Activated naive CD4-positive, alpha-beta T cell treated with anti-CD3 and anti-CD28 coated beads, Interleukin-2, amount 50 U/mL, for 16 hours (primary cell): Measurements from ENCODE around the gene ZNF749.

ENCODE experiments used
- DNase-seq: peaks from one replicate; pipeline ENCODE4 v3.0.0-alpha.2; 2020

The ZNF749 gene

GRCh38 chr19:57435062-57435978 lies at the start of gene ZNF749:
Gene ZNF749 (plus strand): TSS chr19:57435325. CDS start chr19:57435579, 254 bp downstream.
- peak; percentile 97 for DNase-seq

- no peak for DNase-seq
Observed at GRCh38 chr19:57389194-57389729, 45.9 kb upstream of the ZNF749 start.

GRCh38 chr19:57389730-57390598 lies 45.2 kb upstream of the ZNF749 start, which contains the start of gene ZNF548:
Gene ZNF548 (plus strand): TSS chr19:57389854. CDS start chr19:57390100, 246 bp downstream.
- DNase-seq = peak; percentile 97

GRCh38 chr19:57395710-57396109 lies 39.4 kb upstream of the ZNF749 start:
- DNase-seq = no peak

GRCh38 chr19:57398868-57399267 lies 36.3 kb upstream of the ZNF749 start:
- no peak for DNase-seq

GRCh38 chr19:57403737-57404563 lies 31.2 kb upstream of the ZNF749 start:
- no peak for DNase-seq

- peak; percentile 74 for DNase-seq
Observed at GRCh38 chr19:57406516-57407123, 28.5 kb upstream of the ZNF749 start.

- peak; percentile 94 for DNase-seq
Observed at GRCh38 chr19:57410877-57411671, 24.1 kb upstream of the ZNF749 start, which contains the start of gene ZNF17. Gene ZNF17 (plus strand): TSS chr19:57411161. CDS start chr19:57413616, 2,455 bp downstream.

- DNase-seq = no peak
Observed at GRCh38 chr19:57419439-57419838, 15.7 kb upstream of the ZNF749 start.

GRCh38 chr19:57421037-57421436 lies 14.1 kb upstream of the ZNF749 start:
- no peak for DNase-seq

GRCh38 chr19:57434386-57435061 lies 601 bp upstream of the ZNF749 start:
- no peak for DNase-seq

- no peak for DNase-seq
Observed at GRCh38 chr19:57436417-57436816, 1.3 kb downstream of the ZNF749 start.

GRCh38 chr19:57437931-57438330 lies 2.8 kb downstream of the ZNF749 start:
- no peak for DNase-seq

GRCh38 chr19:57438925-57439324 lies 3.8 kb downstream of the ZNF749 start:
- no peak for DNase-seq

- no peak for DNase-seq
Observed at GRCh38 chr19:57441979-57442752, 7.0 kb downstream of the ZNF749 start.

- DNase-seq = no peak
Observed at GRCh38 chr19:57443121-57443696, 8.1 kb downstream of the ZNF749 start.

GRCh38 chr19:57452307-57452706 lies 17.2 kb downstream of the ZNF749 start:
- DNase-seq = no peak

- DNase-seq = no peak
Observed at GRCh38 chr19:57465680-57466381, 30.7 kb downstream of the ZNF749 start.
